D721Med (cell line): ENCODE data around the gene NSUN2.
A peak's percentile ranks its signal among the peaks of the same experiment; 100 is the strongest.

Source experiments
- DNase-seq: peaks from one replicate; pipeline ENCODE4 v3.0.0; 2011; ENCODE audit warnings: low spot score; ENCODE audit not compliant: insufficient read length
- FAIRE-seq: peaks from 2 replicates; lab custom pipeline; 2011; peaks lifted over from hg19 to GRCh38; lab: Jason Lieb, UNC
- CTCF ChIP-seq: IDR thresholded peaks from 2 replicates; pipeline ENCODE4 v1.5.1; 2012; ENCODE audit warnings: mild to moderate bottlenecking, control low read depth; ENCODE audit not compliant: insufficient read depth; ENCODE audit errors: missing control alignments

NSUN2 gene

GRCh38 chr5:6584101-6584645 is 48.7 kb downstream of the NSUN2 start:
- no peak for FAIRE-seq

DNA sequence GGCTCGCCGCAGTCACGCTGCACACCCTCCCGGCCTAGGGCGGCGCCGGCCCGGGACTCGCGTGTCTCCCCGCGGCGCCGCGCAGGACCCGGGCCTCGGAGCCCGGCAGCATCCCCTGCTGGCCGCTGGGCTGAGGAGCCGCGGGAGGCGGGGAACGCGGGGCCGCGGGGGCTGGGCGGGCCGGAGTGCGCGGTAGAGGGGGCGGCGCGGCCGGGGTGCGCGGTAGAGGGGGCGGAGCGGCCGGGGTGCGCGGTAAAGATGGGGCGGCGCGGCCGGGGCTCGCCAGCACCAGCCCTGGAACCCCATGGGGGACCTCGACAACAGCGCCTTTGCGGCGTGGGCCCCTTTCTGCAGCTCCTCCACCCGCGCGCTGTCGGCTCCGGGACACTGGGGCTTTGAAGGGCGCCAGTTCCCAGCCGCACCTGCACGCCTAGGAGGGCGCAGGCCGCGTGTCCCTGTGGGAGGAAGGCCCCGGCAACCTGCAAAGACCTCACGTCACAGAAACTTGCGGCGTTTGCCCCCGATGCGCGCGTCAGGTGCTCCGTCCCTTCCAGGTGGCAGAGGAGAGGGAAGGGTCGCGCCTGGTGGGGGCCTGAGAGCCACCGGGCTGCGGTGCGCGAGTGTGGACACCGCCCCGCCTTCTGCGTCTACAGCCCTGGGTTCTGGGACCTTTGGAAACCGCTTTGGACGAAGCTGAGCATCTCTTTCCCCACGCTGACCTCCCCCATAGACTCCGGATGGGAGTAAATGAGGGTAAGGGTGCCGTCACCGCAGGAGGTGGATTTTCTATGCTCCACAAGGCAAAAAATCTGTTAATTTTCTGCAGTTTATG is 49.6 kb downstream of the NSUN2 start:
- peak; percentile 72 for DNase-seq
- peak; percentile 3 for TF ChIP-seq CTCF
- no peak for FAIRE-seq

More at GRCh38 chr5:6584101-6584645, 48.7 kb downstream of the NSUN2 start:
- no peak for DNase-seq
- no peak for TF ChIP-seq CTCF

GRCh38 chr5:6582507-6583048 is 50.3 kb downstream of the NSUN2 start:
- no peak for TF ChIP-seq CTCF
- FAIRE-seq (no peak), DNase-seq (no peak)

DNA sequence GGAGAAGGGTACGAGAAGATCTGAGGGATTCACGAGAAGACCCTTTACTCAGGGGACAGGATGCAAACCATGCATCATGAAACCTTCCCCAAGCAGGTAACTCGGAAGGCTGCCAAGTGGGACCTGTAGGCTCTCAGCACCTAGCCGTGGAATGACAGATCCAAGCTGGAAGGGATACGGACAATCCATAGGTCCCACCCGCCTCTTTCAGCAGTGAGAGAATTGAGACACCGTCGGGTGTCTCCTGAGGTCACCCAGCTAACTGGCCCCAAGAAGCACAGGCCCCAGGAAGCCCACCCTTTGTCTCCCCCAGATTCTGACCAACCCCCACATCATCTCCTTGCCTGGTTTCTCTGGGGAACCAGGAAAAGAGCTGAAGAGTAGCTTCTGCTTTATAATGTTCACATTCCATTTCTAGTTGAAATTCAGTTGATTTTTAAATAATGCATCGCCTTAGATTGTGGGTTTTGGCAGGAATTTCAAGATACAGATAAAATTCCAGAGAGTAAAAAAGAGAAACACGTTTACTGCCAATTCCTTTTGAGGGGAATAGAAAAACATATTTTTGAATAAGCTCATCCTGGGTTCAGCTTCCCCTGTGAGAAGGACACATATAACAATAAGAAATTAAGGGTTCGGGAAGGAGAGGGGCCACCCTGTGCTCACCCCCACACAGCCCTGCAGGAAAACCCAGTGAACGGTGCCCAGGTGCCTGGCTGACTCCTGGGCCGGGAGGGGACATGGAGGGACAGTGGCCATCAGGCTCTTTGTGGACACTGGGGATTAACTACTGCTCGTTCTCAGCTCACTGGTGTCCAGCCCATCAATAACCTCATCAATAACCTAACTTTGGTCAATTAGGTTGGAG is 51.1 kb downstream of the NSUN2 start:
- TF ChIP-seq CTCF: no peak
- DNase-seq (no peak), FAIRE-seq (no peak)

DNA sequence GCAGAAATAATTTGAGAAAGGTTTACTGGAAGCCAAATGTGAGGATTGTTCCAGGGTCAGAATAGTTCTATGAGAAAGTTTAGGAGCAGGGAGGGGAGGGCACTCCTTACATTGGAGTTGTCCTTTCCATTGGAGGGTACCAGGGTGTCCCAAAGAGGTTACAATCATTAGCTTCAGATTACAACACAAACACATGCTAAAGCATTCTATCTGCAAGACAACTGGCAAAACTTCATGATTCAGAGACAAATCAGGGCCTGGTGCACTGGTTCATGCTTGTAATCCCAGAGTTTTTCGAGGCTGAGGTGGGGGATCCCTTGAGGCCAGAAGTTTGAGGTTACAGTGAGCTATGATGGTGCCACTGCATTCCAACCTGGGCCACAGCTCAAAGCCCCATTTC is 51.8 kb downstream of the NSUN2 start:
- no peak for TF ChIP-seq CTCF
- no peak for FAIRE-seq
- no peak for DNase-seq

- no peak for FAIRE-seq
- no peak for TF ChIP-seq CTCF
These were observed 53.3 kb downstream of the NSUN2 start for GRCh38 chr5:6579535-6579934.

More at GRCh38 chr5:6579535-6579934, 53.3 kb downstream of the NSUN2 start:
- DNase-seq: no peak
